Uterus (tissue), 4 donors: ENCODE measurements around the gene BTBD2. TPM values are rescaled to one million over a fixed set of nuclear protein-coding genes. Genes with fewer than 3 reads are reported as not detected.
A peak's percentile ranks its signal among the peaks of the same experiment; 100 is the strongest.

ENCODE experiments used
- DNase-seq, 2 donors: peaks; one replicate each; pipeline ENCODE4 v3.0.0-alpha.2; 2019 to 2020
- H3K27ac ChIP-seq, 2 donors: fragments of 200-600 bp; sonication (generic); 1 replicate in 1 of 2; 2 replicates in 1 of 2; pipeline ENCODE4 v1.5.1; 2016 to 2018
- H3K27me3 ChIP-seq, 2 donors: fragments of 200-600 bp; sonication (generic); one replicate each; pipeline ENCODE4 v1.5.1; 2018 to 2019; ENCODE audit warnings: control low read depth in 1 of 2
- H3K36me3 ChIP-seq, 2 donors: fragments of 200-600 bp; sonication (generic); one replicate each; pipeline ENCODE4 v1.5.1; 2019; ENCODE audit warnings: control low read depth in 1 of 2
- H3K4me1 ChIP-seq, 2 donors: fragments of 200-600 bp; sonication (generic); one replicate each; pipeline ENCODE4 v1.5.1; 2018 to 2019; ENCODE audit warnings: control low read depth in 1 of 2
- H3K4me3 ChIP-seq, 2 donors: fragments of 200-600 bp; sonication (generic); 1 replicate in 1 of 2; 2 replicates in 1 of 2; pipeline ENCODE4 v1.5.1; 2018 to 2019; ENCODE audit warnings: mild to moderate bottlenecking in 1 of 2
- H3K9me3 ChIP-seq, 2 donors: fragments of 200-600 bp; sonication (generic); one replicate each; pipeline ENCODE4 v1.5.1; 2019; ENCODE audit warnings: control low read depth in 1 of 2
- CTCF ChIP-seq, 4 experiments: fragments of 200-600 bp in 2 of 4; fragments of 450-650 bp in 2 of 4; sonication (generic) in 2 of 4; IDR thresholded peaks; one replicate each; pipeline ENCODE4 v1.5.1; 2016 to 2019; ENCODE audit warnings: antibody characterized with exemption in 4 of 4, mild to moderate bottlenecking in 2 of 4, moderate library complexity in 1 of 4
- POLR2A ChIP-seq, 2 donors: fragments of 450-650 bp; IDR thresholded peaks; one replicate each; pipeline ENCODE4 v1.6.1; 2016; ENCODE audit warnings: antibody characterized with exemption in 2 of 2, mild to moderate bottlenecking in 1 of 2, moderate library complexity in 1 of 2
- intact Hi-C: fragments of 100-400 bp; cut with DNase I; formaldehyde crosslinking; loops from one replicate; pipeline ENCODE4 v1.15.1; 2023; ENCODE audit warnings: low total_unique reads
- total RNA-seq, 4 donors: library from RNA; depleted of rRNA in 3 of 4; stranded (reverse); fragments of >200 nt in 3 of 4; gene quantifications; one replicate each; pipeline versions ENCODE4 v1.1.0 to v1.2.4, GENCODE V29; 2014 to 2023
- donor health status: DM: yes; HTN: yes; CAD: no.

BTBD2 gene
- total RNA-seq, 4 donors from 2014 or later: 48.2 to 105 (median 61.8) TPM

- peak overlapping the region; percentile 97 to 100 for H3K27ac ChIP-seq
- H3K4me1 ChIP-seq: peaks cover 7 to 38% of the 10 kb centered on the region in 2 donors
- H3K9me3 ChIP-seq: no peaks in the 10 kb centered on the region
- no peak for TF ChIP-seq CTCF (IDR thresholded peaks at IDR 0.05)
- TF ChIP-seq POLR2A (IDR thresholded peaks at IDR 0.05): no peak
- H3K4me3 ChIP-seq: no peak overlapping the region
- no peaks in the 10 kb centered on the region for H3K36me3 ChIP-seq
- intact Hi-C loops: no loop called here
- DNase-seq: peak in 1 of 2 donors; percentile 68
- H3K27me3 ChIP-seq: no peaks in the 10 kb centered on the region
Observed at GRCh38 chr19:2047449-2048103, 32.1 kb upstream of the BTBD2 start.

GRCh38 chr19:2047076-2047448 is 31.5 kb upstream of the BTBD2 start:
- no peaks in the 10 kb centered on the region for H3K36me3 ChIP-seq
- H3K27ac ChIP-seq: peak overlapping the region; percentile 97 to 100
- no peaks in the 10 kb centered on the region for H3K27me3 ChIP-seq
- peaks cover 9 to 39% of the 10 kb centered on the region in 2 donors for H3K4me1 ChIP-seq
- intact Hi-C loops: no loop called here
- no peak for DNase-seq
- H3K9me3 ChIP-seq: no peaks in the 10 kb centered on the region
- no peak overlapping the region for H3K4me3 ChIP-seq
- no peak for TF ChIP-seq POLR2A (IDR thresholded peaks at IDR 0.05)
- TF ChIP-seq CTCF (IDR thresholded peaks at IDR 0.05): no peak

- Histone ChIP-seq H3K9me3 (no peaks in the 10 kb centered on the region), H3K36me3 (no peaks in the 10 kb centered on the region), H3K27me3 (no peaks in the 10 kb centered on the region), H3K4me1 (peaks cover 6 to 36% of the 10 kb centered on the region in 2 donors), H3K4me3 (no peak overlapping the region), H3K27ac (peak overlapping the region; percentile 97 to 100)
- intact Hi-C loops: no loop called here
- TF ChIP-seq POLR2A (IDR thresholded peaks at IDR 0.05) (no peak), CTCF (IDR thresholded peaks at IDR 0.05) (no peak)
- DNase-seq: no peak
Observed at GRCh38 chr19:2046046-2046907, 30.8 kb upstream of the BTBD2 start.

- Histone ChIP-seq H3K27ac (peak overlapping the region; percentile 35 to 100), H3K9me3 (no peaks in the 10 kb centered on the region), H3K4me1 (peaks cover 6 to 37% of the 10 kb centered on the region in 2 donors), H3K36me3 (no peaks in the 10 kb centered on the region), H3K4me3 (no peak overlapping the region), H3K27me3 (no peaks in the 10 kb centered on the region)
- TF ChIP-seq POLR2A (IDR thresholded peaks at IDR 0.05) (no peak), CTCF (IDR thresholded peaks at IDR 0.05) (no peak)
- DNase-seq: no peak
- intact Hi-C loops: no loop called here
Observed at GRCh38 chr19:2045501-2046045, 30.1 kb upstream of the BTBD2 start.
